ENCODE measurements around the gene SLC16A9. TPM values are rescaled to one million over a fixed set of nuclear protein-coding genes. Genes with fewer than 3 reads are reported as not detected.
"Not testable (repeated sequence)": the region's sequence is repeated elsewhere in the genome, so short reads cannot be mapped to it uniquely, and the experiment has no call there.

Gene SLC16A9
- total RNA-seq, 1 experiment from 2014 or later, result 0.03 TPM

- DNase-seq (ENCODE audit: low read depth, low spot score); in situ Hi-C loops (cut with HindIII; ENCODE audit: low pct_unique_long_range_greater_than_20kb, low sequenced_read_pairs): not testable (repeated sequence)
Measured at GRCh38 chr10:59729167-59729566, 19.5 kb upstream of the SLC16A9 start.

- DNase-seq (ENCODE audit: low read depth, low spot score), result no peak
Measured at GRCh38 chr10:59724098-59724938, 14.7 kb upstream of the SLC16A9 start.

GRCh38 chr10:59720377-59720776, 10.7 kb upstream of the SLC16A9 start:
- no peak for DNase-seq (ENCODE audit: low read depth, low spot score)
- in situ Hi-C loops (cut with HindIII; ENCODE audit: low pct_unique_long_range_greater_than_20kb, low sequenced_read_pairs), result no loop called here

More at GRCh38 chr10:59724098-59724938, 14.7 kb upstream of the SLC16A9 start:
- in situ Hi-C loops (cut with HindIII; ENCODE audit: low pct_unique_long_range_greater_than_20kb, low sequenced_read_pairs), result no loop called here

GRCh38 chr10:59719374-59719773, 9.7 kb upstream of the SLC16A9 start:
- in situ Hi-C loops (cut with HindIII; ENCODE audit: low pct_unique_long_range_greater_than_20kb, low sequenced_read_pairs), result no loop called here
- peak; percentile 6 for DNase-seq (ENCODE audit: low read depth, low spot score)

- in situ Hi-C loops (cut with HindIII; ENCODE audit: low pct_unique_long_range_greater_than_20kb, low sequenced_read_pairs), result no loop called here
Measured at GRCh38 chr10:59718257-59718656, 8.6 kb upstream of the SLC16A9 start.

GRCh38 chr10:59713196-59713821, 3.7 kb upstream of the SLC16A9 start:
- in situ Hi-C loops (cut with HindIII; ENCODE audit: low pct_unique_long_range_greater_than_20kb, low sequenced_read_pairs), result no loop called here

More at GRCh38 chr10:59718257-59718656, 8.6 kb upstream of the SLC16A9 start:
- DNase-seq (ENCODE audit: low read depth, low spot score), result no peak

GRCh38 chr10:59711871-59712494, 2.3 kb upstream of the SLC16A9 start:
- no peak for DNase-seq (ENCODE audit: low read depth, low spot score)
- in situ Hi-C loops (cut with HindIII; ENCODE audit: low pct_unique_long_range_greater_than_20kb, low sequenced_read_pairs), result no loop called here

More at GRCh38 chr10:59713196-59713821, 3.7 kb upstream of the SLC16A9 start:
- DNase-seq (ENCODE audit: low read depth, low spot score), result no peak

GRCh38 chr10:59708816-59709394, 745 bp downstream of the SLC16A9 start:
- in situ Hi-C loops (cut with HindIII; ENCODE audit: low pct_unique_long_range_greater_than_20kb, low sequenced_read_pairs), result no loop called here
- no peak for DNase-seq (ENCODE audit: low read depth, low spot score)

GRCh38 chr10:59706851-59707797, 2.5 kb downstream of the SLC16A9 start:
- in situ Hi-C loops (cut with HindIII; ENCODE audit: low pct_unique_long_range_greater_than_20kb, low sequenced_read_pairs), result no loop called here
- no peak for DNase-seq (ENCODE audit: low read depth, low spot score)

GRCh38 chr10:59705931-59706330, 3.7 kb downstream of the SLC16A9 start:
- no peak for DNase-seq (ENCODE audit: low read depth, low spot score)
- in situ Hi-C loops (cut with HindIII; ENCODE audit: low pct_unique_long_range_greater_than_20kb, low sequenced_read_pairs), result no loop called here

- DNase-seq (ENCODE audit: low read depth, low spot score), result no peak
- in situ Hi-C loops (cut with HindIII; ENCODE audit: low pct_unique_long_range_greater_than_20kb, low sequenced_read_pairs), result no loop called here
Measured at GRCh38 chr10:59704630-59705029, 5.0 kb downstream of the SLC16A9 start.

- DNase-seq (ENCODE audit: low read depth, low spot score), result no peak
- in situ Hi-C loops (cut with HindIII; ENCODE audit: low pct_unique_long_range_greater_than_20kb, low sequenced_read_pairs), result no loop called here
Measured at GRCh38 chr10:59702347-59702746, 7.3 kb downstream of the SLC16A9 start.

- in situ Hi-C loops (cut with HindIII; ENCODE audit: low pct_unique_long_range_greater_than_20kb, low sequenced_read_pairs), result no loop called here
- peak; percentile 16 for DNase-seq (ENCODE audit: low read depth, low spot score)
Measured at GRCh38 chr10:59700709-59701108, 8.9 kb downstream of the SLC16A9 start.

GRCh38 chr10:59698326-59698725, 11.3 kb downstream of the SLC16A9 start:
- no peak for DNase-seq (ENCODE audit: low read depth, low spot score)

GRCh38 chr10:59695637-59696036, 14.0 kb downstream of the SLC16A9 start:
- in situ Hi-C loops (cut with HindIII; ENCODE audit: low pct_unique_long_range_greater_than_20kb, low sequenced_read_pairs), result no loop called here
- no peak for DNase-seq (ENCODE audit: low read depth, low spot score)

More at GRCh38 chr10:59698326-59698725, 11.3 kb downstream of the SLC16A9 start:
- in situ Hi-C loops (cut with HindIII; ENCODE audit: low pct_unique_long_range_greater_than_20kb, low sequenced_read_pairs), result no loop called here

- in situ Hi-C loops (cut with HindIII; ENCODE audit: low pct_unique_long_range_greater_than_20kb, low sequenced_read_pairs), result no loop called here
- no peak for DNase-seq (ENCODE audit: low read depth, low spot score)
Measured at GRCh38 chr10:59694936-59695335, 14.7 kb downstream of the SLC16A9 start.

GRCh38 chr10:59692113-59692512, 17.5 kb downstream of the SLC16A9 start:
- no peak for DNase-seq (ENCODE audit: low read depth, low spot score)
- in situ Hi-C loops (cut with HindIII; ENCODE audit: low pct_unique_long_range_greater_than_20kb, low sequenced_read_pairs), result no loop called here

All from SK-MEL-5 (cell line).